SHP77 treated with DMSO at 0.1 percent for 48 hours (cell line): Measurements from ENCODE around the gene OR2D3.
"Not testable (repeated sequence)": the region's sequence is repeated elsewhere in the genome, so short reads cannot be mapped to it uniquely, and the experiment has no call there.

Source experiments
- DNase-seq: peaks from one replicate; lab custom pipeline; 2025; lab: John Stamatoyannopoulos, UW

The OR2D3 gene

DNA sequence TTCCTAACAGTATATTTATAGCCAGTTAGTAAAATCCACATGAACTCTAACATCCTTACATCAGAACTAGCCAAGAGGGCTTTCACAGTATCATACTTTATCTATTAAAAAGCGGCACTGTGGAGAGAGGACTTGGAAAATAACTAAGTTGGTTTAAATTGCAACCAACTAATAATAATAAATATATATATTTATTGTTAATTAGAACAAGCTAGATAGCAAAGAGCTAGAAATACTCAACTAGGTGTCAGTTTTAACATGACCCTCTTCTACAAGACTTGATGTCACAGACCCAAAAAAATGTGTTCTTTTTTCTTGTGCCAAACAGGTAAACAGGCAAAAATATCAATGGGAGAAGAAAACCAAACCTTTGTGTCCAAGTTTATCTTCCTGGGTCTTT, at the start of gene OR2D3:
OR2D3 (plus strand) TSS at position 301 of the 400 bp plus-strand sequence; CDS start at position 301, 0 bp downstream.
- no peak for DNase-seq

GRCh38 chr11:6871278-6871677, 49.5 kb upstream of the OR2D3 start:
- DNase-seq, result no peak

- DNase-seq, result no peak
These were observed 45.0 kb upstream of the OR2D3 start for GRCh38 chr11:6875761-6876160.

- no peak for DNase-seq
These were observed 44.5 kb upstream of the OR2D3 start, which contains the start of gene OR10A4 for GRCh38 chr11:6876325-6876724. Gene OR10A4, plus strand, starts transcription at chr11:6876625. Its CDS starts 23 bp downstream, at chr11:6876648.

DNA sequence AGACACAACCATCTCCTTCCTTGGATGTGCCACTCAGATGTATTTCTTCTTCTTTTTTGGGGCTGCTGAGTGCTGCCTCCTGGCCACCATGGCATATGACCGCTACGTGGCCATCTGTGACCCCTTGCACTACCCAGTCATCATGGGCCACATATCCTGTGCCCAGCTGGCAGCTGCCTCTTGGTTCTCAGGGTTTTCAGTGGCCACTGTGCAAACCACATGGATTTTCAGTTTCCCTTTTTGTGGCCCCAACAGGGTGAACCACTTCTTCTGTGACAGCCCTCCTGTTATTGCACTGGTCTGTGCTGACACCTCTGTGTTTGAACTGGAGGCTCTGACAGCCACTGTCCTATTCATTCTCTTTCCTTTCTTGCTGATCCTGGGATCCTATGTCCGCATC, 43.9 kb upstream of the OR2D3 start:
- DNase-seq, result no peak

DNA sequence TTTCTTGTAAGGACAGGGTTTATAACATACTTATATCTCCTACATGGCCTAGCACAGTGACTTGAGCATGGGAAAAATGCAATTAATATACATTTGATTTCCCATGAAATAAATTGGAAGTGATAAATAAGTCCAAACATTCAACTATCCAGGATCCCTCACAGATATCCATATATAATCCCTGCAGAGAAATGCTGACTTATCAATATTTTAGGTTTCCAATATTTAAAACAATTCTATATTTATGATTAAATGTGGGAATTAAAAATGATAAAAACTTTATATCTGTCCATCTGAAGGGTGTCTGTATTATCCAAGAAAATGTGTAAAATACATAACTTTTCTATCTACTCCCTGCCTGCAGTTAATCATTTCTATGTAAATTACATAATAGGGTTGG, 38.1 kb upstream of the OR2D3 start:
- no peak for DNase-seq

DNA sequence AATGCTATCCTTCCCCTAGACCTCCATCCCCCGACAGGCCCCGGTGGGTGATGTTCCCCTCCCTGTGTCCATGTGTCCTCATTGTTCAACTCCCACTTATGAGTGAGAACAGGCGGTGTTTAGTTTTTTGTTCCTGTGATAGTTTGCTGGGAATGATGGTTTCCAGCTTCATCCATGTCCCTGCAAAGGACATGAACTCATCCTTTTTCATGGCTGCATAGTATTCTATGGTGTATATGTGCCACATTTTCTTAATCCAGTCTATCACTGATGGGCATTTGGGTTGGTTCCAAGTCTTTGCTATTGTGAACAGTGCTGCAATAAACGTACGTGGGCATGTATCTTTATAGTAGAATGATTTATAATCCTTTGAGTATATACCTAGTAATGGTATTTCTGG, 33.1 kb upstream of the OR2D3 start:
- DNase-seq, result not testable (repeated sequence)

- no peak for DNase-seq
These were observed 32.0 kb upstream of the OR2D3 start for GRCh38 chr11:6888830-6889229.

DNA sequence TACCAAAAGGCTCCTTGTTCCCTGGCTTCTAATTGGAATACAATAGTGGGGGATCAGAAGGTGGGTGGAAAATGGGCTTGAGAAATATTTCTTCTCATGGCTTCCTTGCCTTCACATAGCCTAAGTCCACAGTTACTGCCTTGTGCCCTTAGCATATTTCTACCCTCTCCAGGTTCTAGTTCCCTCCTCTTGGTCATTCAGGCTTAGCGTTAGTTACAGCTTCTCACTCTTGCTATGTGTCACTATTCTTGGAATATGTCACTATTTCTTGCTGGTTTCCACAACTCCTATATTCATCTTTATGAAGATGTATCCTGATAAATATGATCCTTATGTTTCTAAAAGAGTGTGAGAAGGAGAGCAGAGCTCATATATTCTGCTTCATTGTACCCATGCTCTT, 31.0 kb upstream of the OR2D3 start:
- no peak for DNase-seq

GRCh38 chr11:6892400-6892799, 28.4 kb upstream of the OR2D3 start, which contains the start of gene OR2D2:
Gene OR2D2, minus strand, starts transcription at chr11:6892500. Its CDS starts 0 bp downstream, at chr11:6892500.
- DNase-seq, result no peak

DNA sequence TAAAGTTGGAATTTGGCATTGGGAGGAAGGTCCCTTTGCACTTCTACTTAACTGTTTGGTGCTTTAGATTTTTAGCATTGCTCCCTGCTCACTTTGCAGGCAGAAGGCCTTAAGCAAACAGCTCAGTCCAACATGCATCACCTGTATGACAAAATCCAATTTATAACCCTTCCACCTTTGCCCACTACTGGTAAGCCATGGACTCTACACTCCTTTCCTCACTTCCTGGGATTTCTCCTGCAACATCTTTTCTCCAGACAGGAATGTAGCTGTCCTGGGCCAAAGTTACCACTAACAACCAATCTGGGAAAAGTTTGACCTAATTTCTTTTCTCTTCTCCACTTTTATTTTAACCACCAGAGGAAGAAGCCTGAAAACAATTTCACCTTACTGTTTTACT, 26.7 kb upstream of the OR2D3 start:
- DNase-seq, result no peak

DNA sequence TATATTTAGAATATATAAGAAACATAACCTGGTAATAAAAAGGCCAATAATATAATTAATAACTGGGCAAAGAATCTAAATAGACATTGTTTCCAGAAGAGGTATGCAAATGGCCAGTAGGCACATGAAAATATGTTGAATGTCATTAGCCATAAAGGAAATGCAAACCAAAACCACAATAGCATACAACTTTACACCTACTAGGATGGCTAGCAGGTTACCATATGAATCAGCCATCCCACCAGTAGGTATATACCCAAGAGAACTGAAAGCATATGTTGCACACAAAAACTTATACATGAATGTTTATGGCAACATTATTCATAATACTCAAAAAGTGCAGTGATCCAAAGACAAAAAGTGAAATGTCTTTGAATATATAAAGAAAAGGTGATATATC, 25.8 kb upstream of the OR2D3 start:
- DNase-seq, result no peak

DNA sequence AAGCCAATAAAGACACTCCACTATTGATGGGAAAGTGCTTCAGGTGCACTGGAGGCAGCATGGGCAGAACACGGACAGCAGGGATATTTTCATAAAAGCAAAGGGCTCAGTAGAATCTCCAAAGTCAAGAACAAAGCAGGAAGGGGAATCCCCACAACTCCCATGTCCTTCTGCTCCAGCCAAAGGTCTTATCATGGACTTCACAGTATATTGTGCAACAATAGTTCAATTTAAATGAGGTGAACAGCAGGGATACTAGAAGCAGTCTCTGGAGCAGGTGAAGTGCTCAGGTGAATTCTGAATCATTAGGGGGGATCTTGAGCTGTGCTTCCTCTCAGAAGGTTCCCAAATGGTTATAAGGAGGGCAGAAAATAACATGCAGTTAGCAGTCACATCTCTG, 21.9 kb upstream of the OR2D3 start:
- DNase-seq, result no peak

GRCh38 chr11:6900327-6900999, 20.3 kb upstream of the OR2D3 start:
- no peak for DNase-seq

DNA sequence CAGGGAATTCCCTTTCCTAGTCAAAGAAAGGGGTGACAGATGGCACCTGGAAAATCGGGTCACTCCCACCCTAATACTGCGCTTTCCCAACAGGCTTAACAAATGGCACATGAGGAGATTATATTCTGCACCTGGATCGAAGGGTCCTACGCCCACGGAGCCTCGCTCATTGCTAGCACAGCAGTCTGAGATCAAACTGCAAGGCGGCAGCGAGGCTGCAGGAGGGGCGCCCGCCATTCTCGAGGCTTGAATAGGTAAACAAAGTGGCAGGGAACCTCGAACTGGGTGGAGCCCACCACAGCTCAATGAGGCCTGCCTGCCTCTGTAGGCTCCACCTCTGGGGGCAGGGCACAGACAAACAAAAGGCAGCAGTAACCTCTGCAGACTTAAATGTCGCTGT, 16.0 kb upstream of the OR2D3 start:
- DNase-seq, result not testable (repeated sequence)

GRCh38 chr11:6911378-6911777, 9.4 kb upstream of the OR2D3 start:
- no peak for DNase-seq

DNA sequence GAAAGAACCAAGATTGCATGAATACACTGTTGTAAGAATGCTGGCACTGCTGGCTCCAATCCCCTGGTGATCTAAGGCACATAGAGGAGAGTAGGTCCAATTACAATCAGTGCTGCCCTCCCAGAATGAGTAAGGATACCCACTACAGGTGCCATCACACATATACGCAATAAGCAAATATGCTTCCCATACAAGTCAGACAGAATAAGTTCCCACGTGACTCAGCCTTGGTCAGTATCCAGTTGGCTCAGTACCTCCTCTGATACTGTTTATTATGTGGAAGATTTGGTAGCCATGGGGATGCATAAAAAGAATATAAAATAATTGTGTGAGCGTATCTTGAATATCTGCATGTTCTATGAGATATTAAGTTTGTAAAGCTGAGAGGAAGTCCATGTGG, 8.9 kb upstream of the OR2D3 start:
- DNase-seq, result no peak

DNA sequence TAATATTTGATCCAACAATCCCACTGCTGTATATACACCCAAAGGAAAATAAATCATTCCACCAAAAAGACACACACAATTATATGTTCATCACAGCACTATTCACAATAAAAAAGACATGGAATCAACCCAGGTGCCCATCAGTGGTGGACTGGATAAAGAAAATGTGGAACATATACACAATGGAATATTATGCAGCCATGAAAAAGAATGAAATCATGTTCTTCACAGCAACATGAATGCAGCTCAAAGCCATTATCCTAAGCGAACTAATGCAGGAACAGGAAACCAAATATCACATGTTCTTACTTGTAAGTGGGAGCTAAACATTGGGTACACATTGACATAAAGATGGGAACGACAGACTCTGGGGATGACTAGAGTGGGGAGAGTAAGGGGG, 1.1 kb upstream of the OR2D3 start:
- DNase-seq, result no peak

DNA sequence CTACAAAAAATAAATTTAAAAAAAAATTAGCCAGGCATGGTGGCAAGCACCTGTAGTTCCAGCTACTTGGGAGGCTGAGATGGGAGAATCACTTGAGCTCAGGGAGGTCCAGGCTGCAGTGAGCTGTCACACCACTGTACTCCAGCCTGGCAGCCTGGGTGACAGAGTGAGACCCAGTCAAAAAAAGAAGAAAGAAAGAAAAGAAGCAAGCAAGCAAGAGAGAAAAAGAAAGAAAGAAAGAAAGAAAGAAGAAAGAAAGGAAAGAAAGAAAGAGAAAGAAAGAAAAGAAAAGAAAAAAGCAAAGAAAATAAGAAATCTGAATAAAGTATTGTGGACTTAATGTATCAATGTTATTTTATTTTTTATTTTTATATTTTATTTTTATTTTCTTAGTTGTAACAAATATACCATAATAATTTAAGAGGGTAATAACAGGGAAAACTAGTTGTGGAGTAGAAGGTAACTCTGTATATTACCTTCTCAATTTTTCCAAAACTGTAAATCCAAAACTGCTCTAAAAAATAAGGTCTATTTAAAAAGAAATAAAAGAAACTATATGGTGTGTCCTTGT, 4.3 kb downstream of the OR2D3 start:
- DNase-seq, result no peak

GRCh38 chr11:6925636-6926207, 4.9 kb downstream of the OR2D3 start:
- no peak for DNase-seq

- DNase-seq, result no peak
These were observed 5.6 kb downstream of the OR2D3 start, which contains the start of gene ZNF215 for GRCh38 chr11:6926208-6927029. Gene ZNF215, plus strand, starts transcription at chr11:6926426. Its CDS starts 5,847 bp downstream, at chr11:6932273.

DNA sequence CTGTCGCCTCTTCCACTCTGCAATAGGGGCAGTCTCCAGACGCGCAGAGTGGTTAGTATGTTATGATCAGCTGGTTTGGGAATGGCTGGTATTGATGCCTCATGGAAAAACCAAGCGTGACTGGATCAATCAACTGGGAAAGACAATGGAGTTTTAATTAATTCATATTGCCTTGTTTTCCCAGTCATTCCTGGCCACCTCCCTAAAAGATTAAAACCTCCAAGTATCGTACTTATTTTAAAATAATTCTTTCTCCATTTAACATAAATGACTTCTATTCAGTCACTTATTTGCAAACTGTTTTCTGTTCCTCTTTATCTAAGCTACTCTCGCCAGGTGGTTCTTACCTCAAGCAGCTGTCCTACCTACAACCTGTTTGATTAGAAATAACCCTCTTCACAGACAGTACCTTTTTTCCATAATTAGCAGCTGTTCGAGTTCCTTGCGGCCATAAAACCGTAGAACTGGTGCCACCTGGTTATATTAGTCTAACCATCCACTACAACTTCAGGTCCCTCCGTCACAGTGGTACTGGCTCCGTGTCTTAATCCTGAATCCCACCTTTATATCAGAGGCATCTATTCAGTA, 6.3 kb downstream of the OR2D3 start:
- DNase-seq, result no peak
